HEK293 (cell line): Measurements from ENCODE around the gene KMT2A.
"Not testable (repeated sequence)": the region's sequence is repeated elsewhere in the genome, so short reads cannot be mapped to it uniquely, and the experiment has no call there.

Experiments used
- CTCF ChIP-seq: fragments of 450-650 bp; formaldehyde crosslinking; IDR thresholded peaks from 2 replicates; pipeline ENCODE4 v1.5.1; 2016; ENCODE audit warnings: missing biosample characterization, missing genetic modification characterization
- KLF1 ChIP-seq: fragments of 450-650 bp; formaldehyde crosslinking; IDR thresholded peaks from 2 replicates; pipeline ENCODE4 v1.5.1; 2016; ENCODE audit warnings: missing biosample characterization, missing genetic modification characterization
- KLF16 ChIP-seq: fragments of 450-650 bp; formaldehyde crosslinking; IDR thresholded peaks from 2 replicates; pipeline ENCODE4 v1.5.1; 2017; ENCODE audit warnings: missing biosample characterization, missing genetic modification characterization
- SALL2 ChIP-seq: fragments of 450-650 bp; formaldehyde crosslinking; IDR thresholded peaks from 2 replicates; pipeline ENCODE4 v1.5.0; 2017; ENCODE audit warnings: missing biosample characterization, mild to moderate bottlenecking, missing genetic modification characterization, borderline replicate concordance
- YY1 ChIP-seq: fragments of 450-650 bp; formaldehyde crosslinking; IDR thresholded peaks from 2 replicates; pipeline ENCODE4 v1.5.1; 2018; ENCODE audit warnings: missing biosample characterization, missing genetic modification characterization
- ZEB2 ChIP-seq: fragments of 450-650 bp; formaldehyde crosslinking; IDR thresholded peaks from 2 replicates; pipeline ENCODE4 v1.5.1; 2016; ENCODE audit warnings: missing biosample characterization, missing genetic modification characterization
- ZNF121 ChIP-seq: fragments of 450-650 bp; formaldehyde crosslinking; IDR thresholded peaks from 2 replicates; pipeline ENCODE4 v1.5.1; 2016; ENCODE audit warnings: missing biosample characterization, missing genetic modification characterization
- ZNF274 ChIP-seq, 2 experiments: fragments of 200-500 bp in 1 of 2; fragments of 450-650 bp in 1 of 2; sonication (Bioruptor generic) in 1 of 2; formaldehyde crosslinking in 1 of 2; IDR thresholded peaks; 2 replicates each; pipeline versions ENCODE4 v1.5.1 to v1.6.1; 2014 to 2016; ENCODE audit warnings: borderline replicate concordance in 1 of 2, inconsistent platforms in 1 of 2, low read length in 1 of 2, missing biosample characterization in 1 of 2, missing genetic modification characterization in 1 of 2
- ZNF704 ChIP-seq: fragments of 450-650 bp; formaldehyde crosslinking; IDR thresholded peaks from 2 replicates; pipeline ENCODE4 v1.5.1; 2016; ENCODE audit warnings: missing biosample characterization, missing genetic modification characterization
- ZNF707 ChIP-seq: fragments of 450-650 bp; formaldehyde crosslinking; IDR thresholded peaks from 2 replicates; pipeline ENCODE4 v1.5.1; 2016; ENCODE audit warnings: missing biosample characterization, missing genetic modification characterization
- ZNF843 ChIP-seq: fragments of 450-650 bp; formaldehyde crosslinking; IDR thresholded peaks from 2 replicates; pipeline ENCODE4 v1.5.1; 2016; ENCODE audit warnings: missing biosample characterization, missing genetic modification characterization

GRCh38 chr11:118402594-118402993 lies 33.7 kb upstream of the KMT2A start:
- not testable (repeated sequence) for TF ChIP-seq YY1 (tag by site-specific recombination); KLF1 (tag by site-specific recombination); KLF16 (tag by site-specific recombination); ZNF843 (tag by site-specific recombination); ZNF704 (tag by site-specific recombination); SALL2 (tag by site-specific recombination); ZEB2 (tag by site-specific recombination); CTCF (tag by site-specific recombination); ZNF121; ZNF274 (IDR thresholded peaks at IDR 0.05; ENCODE audit: low read length); ZNF274 (tag by site-specific recombination; IDR thresholded peaks at IDR 0.05; ENCODE audit: borderline replicate concordance); ZNF707
